ENCODE data around the gene ASGR2. TPM values are rescaled to one million over a fixed set of nuclear protein-coding genes. Genes with fewer than 3 reads are reported as not detected.
A peak's percentile ranks its signal among the peaks of the same experiment; 100 is the strongest.

Gene ASGR2
- total and polyA plus RNA-seq, 2 of the 13 experiments (the other 11 are each of a cell fraction or from before 2014, with no cell fraction given) = 320 to 754 TPM

DNA sequence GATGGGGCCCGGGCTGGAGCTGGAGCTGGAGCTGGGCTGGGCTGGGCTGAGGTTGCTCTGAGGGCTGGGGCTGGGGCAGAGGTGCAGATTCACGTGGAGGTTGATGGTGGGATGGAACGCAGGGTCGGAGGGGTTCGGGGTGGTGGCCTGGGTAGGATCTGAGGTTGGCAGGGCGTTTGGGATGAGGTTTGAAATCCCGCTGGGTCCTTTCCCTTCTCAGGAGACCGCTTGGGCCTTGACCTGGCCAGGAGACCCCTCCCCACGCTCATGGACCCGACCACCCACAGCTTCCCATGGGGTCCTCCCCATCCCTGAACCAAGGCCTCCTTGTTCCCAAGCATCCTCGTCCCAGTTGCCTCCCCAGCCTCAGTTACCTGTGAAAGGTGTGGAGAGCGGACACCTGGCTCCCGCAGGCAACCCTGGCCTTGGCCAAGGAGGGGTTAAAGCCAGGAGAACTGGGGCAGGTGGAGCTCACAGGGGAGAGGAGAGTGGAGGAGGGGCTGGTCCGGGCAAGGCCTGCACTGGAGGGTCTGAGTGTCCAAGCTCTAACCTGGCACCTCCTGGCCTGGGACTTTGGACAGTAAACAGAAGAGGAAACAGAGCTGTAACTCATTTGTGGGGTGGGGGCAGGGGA, at the start of gene ASGR2 (continued):
- TF ChIP-seq PTBP1 (IDR thresholded peaks at IDR 0.05; ENCODE audit: low read depth, low read length, poor library complexity, severe bottlenecking) (no peak), ZNF30 (CRISPR knock-in tag; IDR thresholded peaks at IDR 0.05) (no peak; the same call in none of the 2 replicates), GRHL1 (CRISPR knock-in tag; conservative IDR thresholded peaks at IDR 0.05) (no peak), RFX1 (IDR thresholded peaks at IDR 0.05) (no peak), ZNF839 (CRISPR knock-in tag; IDR thresholded peaks at IDR 0.05; ENCODE audit: borderline replicate concordance) (no peak; the same call in 1 of the 2 replicates), ZNF251 (CRISPR knock-in tag; IDR thresholded peaks at IDR 0.05) (no peak), HNF1A (IDR thresholded peaks at IDR 0.05; ENCODE audit: low read depth) (0 out of 2 replicates have a peak, but pooled peaks have one; percentile 49), HNF1A (CRISPR knock-in tag; IDR thresholded peaks at IDR 0.05; ENCODE audit: borderline replicate concordance) (peak; percentile 82; the same call in 1 of the 2 replicates), ZSCAN9 (CRISPR knock-in tag; IDR thresholded peaks at IDR 0.05; ENCODE audit: borderline replicate concordance) (peak; percentile 33; the same call in 1 of the 2 replicates), ZNF674 (CRISPR knock-in tag; IDR thresholded peaks at IDR 0.05; ENCODE audit: low read depth) (no peak), CERS6 (CRISPR knock-in tag; IDR thresholded peaks at IDR 0.05) (no peak)
- TF ChIP-seq, protein P1, sequence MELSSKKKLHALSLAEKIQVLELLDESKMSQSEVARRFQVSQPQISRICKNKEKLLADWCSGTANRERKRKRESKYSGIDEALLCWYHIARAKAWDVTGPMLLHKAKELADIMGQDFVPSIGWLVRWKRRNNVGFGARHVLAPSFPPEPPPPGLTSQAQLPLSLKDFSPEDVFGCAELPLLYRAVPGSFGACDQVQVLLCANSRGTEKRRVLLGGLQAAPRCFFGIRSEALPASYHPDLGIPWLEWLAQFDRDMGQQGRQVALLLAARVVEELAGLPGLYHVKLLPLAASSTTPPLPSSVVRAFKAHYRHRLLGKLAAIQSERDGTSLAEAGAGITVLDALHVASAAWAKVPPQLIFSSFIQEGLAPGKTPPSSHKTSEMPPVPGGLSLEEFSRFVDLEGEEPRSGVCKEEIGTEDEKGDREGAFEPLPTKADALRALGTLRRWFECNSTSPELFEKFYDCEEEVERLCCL (CRISPR knock-in tag; IDR thresholded peaks at IDR 0.05; ENCODE audit: borderline replicate concordance) = peak; percentile 61; the same call in 1 of the 2 replicates
- TF ChIP-seq, protein P2, sequence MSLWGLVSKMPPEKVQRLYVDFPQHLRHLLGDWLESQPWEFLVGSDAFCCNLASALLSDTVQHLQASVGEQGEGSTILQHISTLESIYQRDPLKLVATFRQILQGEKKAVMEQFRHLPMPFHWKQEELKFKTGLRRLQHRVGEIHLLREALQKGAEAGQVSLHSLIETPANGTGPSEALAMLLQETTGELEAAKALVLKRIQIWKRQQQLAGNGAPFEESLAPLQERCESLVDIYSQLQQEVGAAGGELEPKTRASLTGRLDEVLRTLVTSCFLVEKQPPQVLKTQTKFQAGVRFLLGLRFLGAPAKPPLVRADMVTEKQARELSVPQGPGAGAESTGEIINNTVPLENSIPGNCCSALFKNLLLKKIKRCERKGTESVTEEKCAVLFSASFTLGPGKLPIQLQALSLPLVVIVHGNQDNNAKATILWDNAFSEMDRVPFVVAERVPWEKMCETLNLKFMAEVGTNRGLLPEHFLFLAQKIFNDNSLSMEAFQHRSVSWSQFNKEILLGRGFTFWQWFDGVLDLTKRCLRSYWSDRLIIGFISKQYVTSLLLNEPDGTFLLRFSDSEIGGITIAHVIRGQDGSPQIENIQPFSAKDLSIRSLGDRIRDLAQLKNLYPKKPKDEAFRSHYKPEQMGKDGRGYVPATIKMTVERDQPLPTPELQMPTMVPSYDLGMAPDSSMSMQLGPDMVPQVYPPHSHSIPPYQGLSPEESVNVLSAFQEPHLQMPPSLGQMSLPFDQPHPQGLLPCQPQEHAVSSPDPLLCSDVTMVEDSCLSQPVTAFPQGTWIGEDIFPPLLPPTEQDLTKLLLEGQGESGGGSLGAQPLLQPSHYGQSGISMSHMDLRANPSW (CRISPR knock-in tag; IDR thresholded peaks at IDR 0.05; ENCODE audit: borderline replicate concordance) = no peak
- TF ChIP-seq, protein P3, sequence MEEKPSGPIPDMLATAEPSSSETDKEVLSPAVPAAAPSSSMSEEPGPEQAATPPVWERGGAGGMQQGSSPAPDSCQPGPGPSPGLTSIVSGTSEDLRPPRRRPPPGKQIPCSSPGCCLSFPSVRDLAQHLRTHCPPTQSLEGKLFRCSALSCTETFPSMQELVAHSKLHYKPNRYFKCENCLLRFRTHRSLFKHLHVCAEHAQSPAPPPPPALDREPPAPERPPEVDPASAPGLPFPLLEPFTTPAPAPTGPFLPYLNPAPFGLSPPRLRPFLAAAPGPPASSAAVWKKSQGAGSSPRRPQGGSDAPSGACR (CRISPR knock-in tag; IDR thresholded peaks at IDR 0.05) = no peak
